ENCODE measurements around the gene MAGEL2. TPM values are rescaled to one million over a fixed set of nuclear protein-coding genes. Genes with fewer than 3 reads are reported as not detected.

The MAGEL2 gene
- total RNA-seq = not detected in 2 replicates
- polyA plus RNA-seq = not detected in 2 replicates
- not detected in 2 replicates for polyA plus RNA-seq (2011; cell fraction: cytosol; rRNA removed)
- polyA plus RNA-seq (2011; cell fraction: nucleus; rRNA removed) = not detected in 2 replicates
- 0.08 TPM in 1 of 2 replicates, not detected in the other for polyA plus RNA-seq (2012)
- polyA minus RNA-seq = not detected in 2 replicates
- not detected for polyA minus RNA-seq (2011; cell fraction: cytosol; rRNA and poly(A)+ RNA removed)
- not detected in 2 replicates for polyA minus RNA-seq (2011; cell fraction: nucleus; rRNA and poly(A)+ RNA removed)
- Bru-seq, nascent RNA = not detected
- BruChase-seq, experiment 1, labeled RNA remaining after a 6-hour chase = not detected
- not detected for BruChase-seq, experiment 2, labeled RNA remaining after a 2-hour chase
- long read RNA-seq = 0 reads

DNA sequence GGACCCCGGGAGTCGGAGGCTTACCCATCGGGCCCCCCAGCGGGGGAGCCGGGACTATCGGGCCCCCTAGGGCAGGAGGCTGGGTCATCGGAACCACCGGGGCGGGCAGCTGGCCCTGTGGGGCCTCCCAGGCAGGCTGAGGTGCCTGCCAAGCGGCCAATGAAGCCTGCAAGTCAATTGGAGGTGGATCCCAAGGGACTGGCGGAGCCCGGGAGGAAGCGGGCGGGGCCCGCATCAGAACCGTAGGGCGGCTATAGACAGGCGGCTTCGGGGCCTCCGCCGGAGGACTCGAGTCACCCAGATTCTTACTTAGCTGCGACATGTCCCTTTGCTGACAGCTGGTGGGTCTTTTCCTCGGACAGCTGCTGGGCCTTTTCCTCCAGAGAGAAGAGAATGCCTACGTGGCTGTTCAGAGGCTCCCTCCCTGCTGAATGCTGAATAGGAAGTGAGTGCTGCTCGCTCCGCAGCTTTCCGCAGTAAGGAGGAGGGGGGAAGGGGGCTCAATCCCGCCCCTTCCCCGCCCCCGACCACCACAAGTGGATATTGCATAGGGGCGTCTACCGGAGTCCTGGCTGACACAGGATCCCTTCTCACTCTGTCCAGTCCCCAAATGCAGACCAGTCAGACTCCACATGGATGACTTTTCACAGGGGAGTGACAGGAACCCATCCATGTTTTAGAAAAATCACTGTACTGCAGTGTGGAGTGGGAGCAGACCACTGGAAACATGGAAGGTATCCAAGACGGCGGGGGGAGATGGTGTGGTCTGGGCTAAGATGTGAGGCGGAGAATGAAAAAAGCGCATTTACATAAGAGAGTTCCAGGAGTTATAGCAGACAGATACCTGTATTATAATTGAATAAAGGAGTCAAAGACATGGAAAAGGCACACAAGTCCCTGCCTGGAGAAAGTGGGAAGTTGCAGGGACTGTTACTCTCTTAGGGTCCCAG is at the start of gene MAGEL2:
MAGEL2 (minus strand) TSS at position 447 of the 950 bp plus-strand sequence; CDS start at position 322, 125 bp downstream.
- ChIA-PET POLR2A (no interaction called here), CTCF (no interaction called here)
- Histone ChIP-seq H3K27me3 (ENCODE audit: control insufficient read depth in 2 of 2, insufficient read depth in 2 of 2, low read length in 2 of 2) (peaks cover 3 to 6% of the 10 kb centered on the region in 2 experiments), H3K9me3 (replicated peaks; ENCODE audit: control insufficient read depth, insufficient read depth, low read length) (no peaks in the 10 kb centered on the region), H3K4me1 (ENCODE audit: control insufficient read depth, extremely low read depth, insufficient read depth, low read length) (no peaks in the 10 kb centered on the region), H3K27ac (ENCODE audit: insufficient read depth, low read depth, low read length) (no peak within 1 kb of the TSS), H3K4me2 (ENCODE audit: insufficient read depth, low read length) (no peak within 1 kb of the TSS), H3K9ac (replicated peaks; ENCODE audit: extremely low read depth, insufficient read depth, low read length) (no peak within 1 kb of the TSS), H3K36me3 (ENCODE audit: control insufficient read depth in 2 of 2, extremely low read depth in 1 of 2, insufficient read depth in 2 of 2, low read length in 2 of 2) (no peaks in the 10 kb centered on the region), H2AFZ (ENCODE audit: low read depth, low read length) (no peak within 1 kb of the TSS), H3K4me3 (replicated peaks in 1 of 3; ENCODE audit: insufficient read depth in 1 of 3, low read depth in 1 of 3, low read length in 3 of 3) (no peak within 1 kb of the TSS), H4K20me1 (replicated peaks; ENCODE audit: control insufficient read depth, extremely low read depth, insufficient read depth, low read length) (no peaks in the 10 kb centered on the region), H3K79me2 (ENCODE audit: control insufficient read depth, insufficient read depth, low read length) (no peaks in the 10 kb centered on the region), H3K9me1 (replicated peaks; ENCODE audit: control insufficient read depth, extremely low read depth, insufficient read depth, low read length) (no peaks in the 10 kb centered on the region)
- intact Hi-C loops (cut with micrococcal nuclease) = loop anchor here (10.0 kb wide), 3 partner anchors 1307 to 1857 kb away; partner anchors contain the start of genes SNRPN and SNURF
- no peak for FAIRE-seq
- dilution Hi-C loops (cut with MboI; ENCODE audit: extremely low pct_ligation_motif_present, low sequenced_read_pairs) = no loop called here
- BruUV-seq (replicated peaks) = no TSS peak
- no peak for DNase-seq (ENCODE audit: low read depth, low spot score)
- TF ChIP-seq POLR2AphosphoS5 (IDR thresholded peaks at IDR 0.05; ENCODE audit: insufficient read depth, low read depth, low read length) (no peak), FOS (IDR thresholded peaks at IDR 0.05; ENCODE audit: borderline replicate concordance, insufficient read depth, low read length) (no peak), GATA2 (IDR thresholded peaks at IDR 0.05; ENCODE audit: insufficient read depth, insufficient read length, low read depth, low read length) (no peak), MYC (IDR thresholded peaks at IDR 0.05; ENCODE audit: low read depth, low read length) (no peak), JUN (IDR thresholded peaks at IDR 0.05; ENCODE audit: borderline replicate concordance, insufficient read depth, insufficient read length, low read depth) (no peak), POLR2A (IDR thresholded peaks at IDR 0.05; ENCODE audit: low read depth, low read length) (no peak), EZH2 (IDR thresholded peaks at IDR 0.05; ENCODE audit: borderline replicate concordance, low read depth, low read length, severe bottlenecking) (no peak)
- TF ChIP-seq, protein P1, sequence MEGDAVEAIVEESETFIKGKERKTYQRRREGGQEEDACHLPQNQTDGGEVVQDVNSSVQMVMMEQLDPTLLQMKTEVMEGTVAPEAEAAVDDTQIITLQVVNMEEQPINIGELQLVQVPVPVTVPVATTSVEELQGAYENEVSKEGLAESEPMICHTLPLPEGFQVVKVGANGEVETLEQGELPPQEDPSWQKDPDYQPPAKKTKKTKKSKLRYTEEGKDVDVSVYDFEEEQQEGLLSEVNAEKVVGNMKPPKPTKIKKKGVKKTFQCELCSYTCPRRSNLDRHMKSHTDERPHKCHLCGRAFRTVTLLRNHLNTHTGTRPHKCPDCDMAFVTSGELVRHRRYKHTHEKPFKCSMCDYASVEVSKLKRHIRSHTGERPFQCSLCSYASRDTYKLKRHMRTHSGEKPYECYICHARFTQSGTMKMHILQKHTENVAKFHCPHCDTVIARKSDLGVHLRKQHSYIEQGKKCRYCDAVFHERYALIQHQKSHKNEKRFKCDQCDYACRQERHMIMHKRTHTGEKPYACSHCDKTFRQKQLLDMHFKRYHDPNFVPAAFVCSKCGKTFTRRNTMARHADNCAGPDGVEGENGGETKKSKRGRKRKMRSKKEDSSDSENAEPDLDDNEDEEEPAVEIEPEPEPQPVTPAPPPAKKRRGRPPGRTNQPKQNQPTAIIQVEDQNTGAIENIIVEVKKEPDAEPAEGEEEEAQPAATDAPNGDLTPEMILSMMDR (IDR thresholded peaks at IDR 0.05; ENCODE audit: extremely low read depth in 1 of 2, insufficient read depth in 1 of 2, low read depth in 1 of 2, low read length in 2 of 2) = no peak
- TF ChIP-seq, protein P2, sequence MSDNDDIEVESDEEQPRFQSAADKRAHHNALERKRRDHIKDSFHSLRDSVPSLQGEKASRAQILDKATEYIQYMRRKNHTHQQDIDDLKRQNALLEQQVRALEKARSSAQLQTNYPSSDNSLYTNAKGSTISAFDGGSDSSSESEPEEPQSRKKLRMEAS (IDR thresholded peaks at IDR 0.05; ENCODE audit: insufficient read depth, insufficient read length) = no peak
